ENCODE results near the gene ELP5. TPM values are rescaled to one million over a fixed set of nuclear protein-coding genes. Genes with fewer than 3 reads are reported as not detected.

The ELP5 gene
- total and polyA plus RNA-seq, 10 of the 15 experiments (the other 5 are each of a cell fraction or from before 2014, with no cell fraction given): 41.1 to 109 (median 77.5) TPM

DNA sequence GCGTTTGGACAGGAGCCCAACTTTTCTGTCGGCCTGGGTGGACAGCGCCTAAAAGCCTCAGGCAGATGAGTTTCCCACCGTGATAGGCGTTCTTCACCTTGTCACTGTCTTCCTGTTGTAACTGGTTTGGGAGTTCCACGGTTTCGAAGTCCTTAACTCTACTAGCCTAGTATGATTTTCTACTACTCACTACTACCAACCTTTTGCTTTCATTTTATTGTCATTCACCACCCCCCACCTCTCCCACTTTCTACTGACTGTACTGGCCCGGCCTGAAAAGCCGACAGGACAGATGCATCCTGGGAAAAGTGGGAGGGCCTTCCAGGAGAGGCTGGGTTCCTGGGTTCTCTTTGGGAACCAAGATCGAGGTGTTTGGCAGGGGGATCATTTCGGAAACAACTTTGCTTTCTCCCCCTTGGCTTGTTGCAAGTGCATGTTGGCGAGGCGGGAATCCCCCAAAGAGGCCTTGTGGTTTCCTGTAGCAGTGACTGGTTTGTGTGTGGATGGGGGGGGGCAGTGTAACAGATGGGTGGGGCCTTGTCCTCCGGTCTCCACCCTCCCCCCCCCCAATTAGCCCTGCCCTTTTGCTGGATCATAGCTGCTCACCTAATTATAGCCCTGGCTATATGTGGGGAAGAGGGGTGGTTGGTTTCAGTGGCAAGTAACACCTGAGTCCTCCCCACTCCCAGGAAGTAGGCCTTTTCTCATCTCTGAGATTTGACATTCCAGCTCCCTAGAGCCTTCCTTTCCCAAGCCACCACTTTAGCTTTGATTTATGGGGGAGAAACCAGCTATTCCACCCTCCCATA, 56.8 kb downstream of the ELP5 start:
- H4K20me1 ChIP-seq (ENCODE audit: control insufficient read depth, insufficient read depth): peaks cover 21% of the 10 kb centered on the region
- H3K27me3 ChIP-seq (replicated peaks in 1 of 2; ENCODE audit: control insufficient read depth in 2 of 2, insufficient read depth in 2 of 2, low read length in 1 of 2): no peaks in the 10 kb centered on the region
- POLR2A ChIA-PET: interaction anchor here (0.6 to 2.0 kb wide), 6 partner anchors 21 to 378 kb away, joined by 3 to 9 read pairs (median 4); partner anchors contain the start of genes ACAP1, NEURL4 and TP53
- ATAC-seq (peak; percentile 42), FAIRE-seq (peak; percentile 86), DNase-seq (ENCODE audit: low read depth, low spot score) (peak; percentile 67)
- H3K9ac ChIP-seq (ENCODE audit: control insufficient read depth, insufficient read depth, low read length): peak overlapping the region; percentile 100
- in situ Hi-C loops (cut with MboI) (no loop called here), intact Hi-C loops (cut with micrococcal nuclease; ENCODE audit: unreplicated experiment) (loop anchor here (5.0 to 10.0 kb wide), 2 partner anchors 67 to 376 kb away; partner anchors contain the start of genes GABARAP, TP53 and WRAP53)
- peaks cover 51% of the 10 kb centered on the region for H3K79me2 ChIP-seq (ENCODE audit: control insufficient read depth, insufficient read depth, low read length)
- H3K4me2 ChIP-seq (ENCODE audit: control insufficient read depth, insufficient read depth): peak overlapping the region; percentile 93
- H3K9me3 ChIP-seq (replicated peaks; ENCODE audit: control insufficient read depth, insufficient read depth, low read length): no peaks in the 10 kb centered on the region
- peaks cover 21% of the 10 kb centered on the region for H3K4me1 ChIP-seq (ENCODE audit: control insufficient read depth, insufficient read depth, low read length)
- CTCF ChIA-PET: interaction anchor here (0.9 to 2.1 kb wide), 5 partner anchors 16 to 67 kb away, joined by 3 to 6 read pairs (median 3); partner anchors contain the start of gene ACAP1
- 1% methylated on average over 14 of the region's 14 CpGs for WGBS (ENCODE audit: insufficient coverage, insufficient replicate concordance, low lambda C conversion rate, missing lambda C conversion rate)
- peaks cover 23 to 35% of the 10 kb centered on the region in 2 experiments for H3K36me3 ChIP-seq (ENCODE audit: control insufficient read depth in 2 of 2, insufficient read depth in 2 of 2, low read length in 1 of 2)
- H3K27ac ChIP-seq (ENCODE audit: control insufficient read depth, insufficient read depth): peak overlapping the region; percentile 99
- H2AFZ ChIP-seq (ENCODE audit: control insufficient read depth, low read depth, low read length): no peak overlapping the region
- SMC1A ChIA-PET (ENCODE audit: uncharacterized antibody, unreplicated experiment): interaction anchor here (0.8 to 1.3 kb wide), 3 partner anchors 23 to 252 kb away, joined by 3 read pairs; no protein-coding TSS in a partner anchor
- peak overlapping the region; percentile 99 for H3K4me3 ChIP-seq
- RAD21 ChIA-PET (ENCODE audit: unreplicated experiment): interaction anchor here (1.3 to 1.5 kb wide), 2 partner anchors 28 to 89 kb away, joined by 4 to 5 read pairs; partner anchors contain the start of genes ACADVL, ACAP1 and DLG4
- TSS peak; percentile 92 for BruUV-seq (replicated peaks)
- TF ChIP-seq FOS (IDR thresholded peaks at IDR 0.05; ENCODE audit: borderline replicate concordance, extremely low read depth, insufficient read length) (no peak), PML (IDR thresholded peaks at IDR 0.05; ENCODE audit: low read length) (0 out of 2 replicates have a peak, but pooled peaks have one; percentile 55), JUNB (IDR thresholded peaks at IDR 0.05) (no peak), CHD4 (IDR thresholded peaks at IDR 0.05) (no peak), ZBED1 (IDR thresholded peaks at IDR 0.05; ENCODE audit: borderline replicate concordance) (peak; percentile 59; the same call in 1 of the 2 replicates), FOXK2 (IDR thresholded peaks at IDR 0.05) (peak; percentile 58; the same call in 1 of the 2 replicates), HCFC1 (IDR thresholded peaks at IDR 0.05; ENCODE audit: low read length) (peak; percentile 49; the same call in 1 of the 2 replicates), ZNF274 (IDR thresholded peaks at IDR 0.05; ENCODE audit: insufficient read depth, insufficient read length) (no peak), GATAD2B (conservative IDR thresholded peaks at IDR 0.05; ENCODE audit: low read depth) (0 out of 2 replicates have a peak, but pooled peaks have one; percentile 20), NBN (IDR thresholded peaks at IDR 0.05) (peak; percentile 66; the same call in 1 of the 2 replicates), POLR2AphosphoS5 (IDR thresholded peaks at IDR 0.05; ENCODE audit: low read length) (peak; percentile 92), POLR2A (IDR thresholded peaks at IDR 0.05; ENCODE audit: low read depth, low read length) (peak; percentile 51), NFYB (IDR thresholded peaks at IDR 0.05; ENCODE audit: insufficient read depth, low read depth, low read length) (no peak), IRF4 (IDR thresholded peaks at IDR 0.05; ENCODE audit: low read depth, low read length) (0 out of 2 replicates have a peak, but pooled peaks have one; percentile 6), RB1 (IDR thresholded peaks at IDR 0.05; ENCODE audit: borderline replicate concordance) (no peak), HDAC2 (IDR thresholded peaks at IDR 0.05) (no peak), RBBP5 (conservative IDR thresholded peaks at IDR 0.05) (0 out of 2 replicates have a peak, but pooled peaks have one; percentile 30), POLR2AphosphoS2 (IDR thresholded peaks at IDR 0.05; ENCODE audit: low read depth, low read length) (0 out of 2 replicates have a peak, but pooled peaks have one; percentile 35)
- TF ChIP-seq, protein P1, sequence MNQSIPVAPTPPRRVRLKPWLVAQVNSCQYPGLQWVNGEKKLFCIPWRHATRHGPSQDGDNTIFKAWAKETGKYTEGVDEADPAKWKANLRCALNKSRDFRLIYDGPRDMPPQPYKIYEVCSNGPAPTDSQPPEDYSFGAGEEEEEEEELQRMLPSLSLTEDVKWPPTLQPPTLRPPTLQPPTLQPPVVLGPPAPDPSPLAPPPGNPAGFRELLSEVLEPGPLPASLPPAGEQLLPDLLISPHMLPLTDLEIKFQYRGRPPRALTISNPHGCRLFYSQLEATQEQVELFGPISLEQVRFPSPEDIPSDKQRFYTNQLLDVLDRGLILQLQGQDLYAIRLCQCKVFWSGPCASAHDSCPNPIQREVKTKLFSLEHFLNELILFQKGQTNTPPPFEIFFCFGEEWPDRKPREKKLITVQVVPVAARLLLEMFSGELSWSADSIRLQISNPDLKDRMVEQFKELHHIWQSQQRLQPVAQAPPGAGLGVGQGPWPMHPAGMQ (IDR thresholded peaks at IDR 0.05; ENCODE audit: borderline replicate concordance): no peak
- TF ChIP-seq, protein P2, sequence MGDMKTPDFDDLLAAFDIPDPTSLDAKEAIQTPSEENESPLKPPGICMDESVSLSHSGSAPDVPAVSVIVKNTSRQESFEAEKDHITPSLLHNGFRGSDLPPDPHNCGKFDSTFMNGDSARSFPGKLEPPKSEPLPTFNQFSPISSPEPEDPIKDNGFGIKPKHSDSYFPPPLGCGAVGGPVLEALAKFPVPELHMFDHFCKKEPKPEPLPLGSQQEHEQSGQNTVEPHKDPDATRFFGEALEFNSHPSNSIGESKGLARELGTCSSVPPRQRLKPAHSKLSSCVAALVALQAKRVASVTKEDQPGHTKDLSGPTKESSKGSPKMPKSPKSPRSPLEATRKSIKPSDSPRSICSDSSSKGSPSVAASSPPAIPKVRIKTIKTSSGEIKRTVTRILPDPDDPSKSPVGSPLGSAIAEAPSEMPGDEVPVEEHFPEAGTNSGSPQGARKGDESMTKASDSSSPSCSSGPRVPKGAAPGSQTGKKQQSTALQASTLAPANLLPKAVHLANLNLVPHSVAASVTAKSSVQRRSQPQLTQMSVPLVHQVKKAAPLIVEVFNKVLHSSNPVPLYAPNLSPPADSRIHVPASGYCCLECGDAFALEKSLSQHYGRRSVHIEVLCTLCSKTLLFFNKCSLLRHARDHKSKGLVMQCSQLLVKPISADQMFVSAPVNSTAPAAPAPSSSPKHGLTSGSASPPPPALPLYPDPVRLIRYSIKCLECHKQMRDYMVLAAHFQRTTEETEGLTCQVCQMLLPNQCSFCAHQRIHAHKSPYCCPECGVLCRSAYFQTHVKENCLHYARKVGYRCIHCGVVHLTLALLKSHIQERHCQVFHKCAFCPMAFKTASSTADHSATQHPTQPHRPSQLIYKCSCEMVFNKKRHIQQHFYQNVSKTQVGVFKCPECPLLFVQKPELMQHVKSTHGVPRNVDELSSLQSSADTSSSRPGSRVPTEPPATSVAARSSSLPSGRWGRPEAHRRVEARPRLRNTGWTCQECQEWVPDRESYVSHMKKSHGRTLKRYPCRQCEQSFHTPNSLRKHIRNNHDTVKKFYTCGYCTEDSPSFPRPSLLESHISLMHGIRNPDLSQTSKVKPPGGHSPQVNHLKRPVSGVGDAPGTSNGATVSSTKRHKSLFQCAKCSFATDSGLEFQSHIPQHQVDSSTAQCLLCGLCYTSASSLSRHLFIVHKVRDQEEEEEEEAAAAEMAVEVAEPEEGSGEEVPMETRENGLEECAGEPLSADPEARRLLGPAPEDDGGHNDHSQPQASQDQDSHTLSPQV (IDR thresholded peaks at IDR 0.05): no peak
